ENCODE data around the gene TCF7L2. TPM values are rescaled to one million over a fixed set of nuclear protein-coding genes. Genes with fewer than 3 reads are reported as not detected.

The TCF7L2 gene
- total RNA-seq, 1 donor = 8.8 TPM

DNA sequence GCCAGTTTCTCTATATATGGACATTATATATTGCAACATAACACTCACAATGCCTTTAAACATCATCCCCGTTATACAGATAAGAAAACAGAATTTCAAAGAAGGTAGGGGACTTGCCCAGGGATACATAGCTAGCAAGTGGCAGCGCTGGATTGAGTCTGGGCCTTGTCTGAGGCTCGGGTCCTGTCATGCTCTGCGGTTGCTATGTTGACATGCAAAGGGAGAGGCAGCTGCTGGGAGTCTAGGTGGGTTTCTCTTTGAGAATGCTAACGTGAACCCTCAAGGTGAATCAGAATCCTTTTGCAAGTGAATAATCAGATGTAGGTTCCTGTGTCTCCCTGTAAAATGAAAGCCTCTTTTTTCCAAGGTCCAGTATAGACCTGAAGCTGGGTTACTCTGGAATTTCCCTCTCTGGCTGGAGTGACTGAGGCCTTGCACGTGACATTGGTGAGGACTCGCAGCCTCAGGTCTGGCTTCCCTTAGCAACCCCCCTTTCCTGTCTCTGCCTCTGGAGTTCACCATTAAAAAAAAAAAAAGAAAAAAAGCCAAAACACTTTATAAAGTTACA lies 38.9 kb downstream of the TCF7L2 start:
- no peak for TF ChIP-seq CTCF (IDR thresholded peaks at IDR 0.05; ENCODE audit: insufficient read depth, low read length)

GRCh38 chr10:112989826-112990225 lies 39.8 kb downstream of the TCF7L2 start:
- H3K4me3 ChIP-seq (ENCODE audit: low read depth, low read length) = no peak overlapping the region
- DNase-seq (ENCODE audit: low read depth) = no peak
- no peak for TF ChIP-seq CTCF (IDR thresholded peaks at IDR 0.05; ENCODE audit: insufficient read depth, low read length)

More for the DNA sequence above, 38.9 kb downstream of the TCF7L2 start:
- DNase-seq (ENCODE audit: low read depth) = no peak
- H3K4me3 ChIP-seq (ENCODE audit: low read depth, low read length) = no peak overlapping the region

- no peak overlapping the region for H3K4me3 ChIP-seq (ENCODE audit: low read depth, low read length)
- no peak for TF ChIP-seq CTCF (IDR thresholded peaks at IDR 0.05; ENCODE audit: insufficient read depth, low read length)
- no peak for DNase-seq (ENCODE audit: low read depth)
Measured at GRCh38 chr10:112990271-112990670, 40.2 kb downstream of the TCF7L2 start.

DNA sequence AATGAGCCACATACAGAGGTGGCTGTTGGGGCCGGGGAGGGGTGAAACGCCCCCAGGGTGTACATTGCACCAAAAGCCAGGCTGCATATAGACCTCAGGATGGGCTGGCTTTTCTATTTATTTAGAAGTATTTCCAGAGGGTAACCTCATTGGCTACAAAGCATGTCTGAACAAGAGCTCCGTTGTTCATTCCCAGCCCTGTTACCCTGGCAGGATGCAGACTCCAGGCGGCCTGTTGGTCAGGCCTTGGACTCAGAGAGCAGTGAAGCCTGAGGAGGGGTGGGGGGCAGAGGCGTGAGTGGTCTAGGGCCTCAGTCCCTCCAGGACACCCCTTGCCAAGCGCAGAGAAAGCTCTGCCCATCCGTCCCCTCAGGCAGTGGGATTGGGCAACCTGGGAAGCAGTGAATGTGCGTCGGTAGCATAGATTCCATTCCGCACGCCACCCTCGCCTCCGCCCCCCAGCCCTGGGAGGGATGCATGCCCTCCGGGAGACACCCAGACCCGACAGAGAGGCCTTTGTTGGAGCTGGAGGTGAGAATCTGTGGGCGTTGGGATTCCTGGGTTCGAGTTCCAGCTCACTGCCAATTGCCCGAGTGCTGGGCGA lies 41.9 kb downstream of the TCF7L2 start:
- no peak for DNase-seq (ENCODE audit: low read depth)
- no peak overlapping the region for H3K4me3 ChIP-seq (ENCODE audit: low read depth, low read length)
- TF ChIP-seq CTCF (IDR thresholded peaks at IDR 0.05; ENCODE audit: insufficient read depth, low read length) = no peak

DNA sequence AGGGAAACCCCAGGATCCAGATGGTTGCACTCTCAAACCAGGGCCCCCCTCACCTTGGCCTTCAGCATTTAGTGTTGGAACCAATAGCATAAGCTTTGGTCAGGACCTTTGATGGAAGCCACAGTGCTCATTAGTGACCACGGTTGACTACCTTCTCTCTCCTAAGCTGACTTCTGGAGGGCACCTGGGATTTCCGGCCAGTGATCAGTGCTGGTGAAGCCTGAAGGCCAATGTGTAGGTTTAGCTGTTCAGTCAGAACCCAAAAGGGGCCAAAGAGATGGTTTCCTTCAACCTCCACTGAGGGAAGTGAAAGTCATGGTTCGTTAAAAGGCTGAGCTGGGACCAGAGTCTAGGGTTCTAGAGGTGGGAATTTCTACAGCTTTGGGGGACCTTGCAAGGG lies 46.4 kb downstream of the TCF7L2 start:
- no peak for DNase-seq (ENCODE audit: low read depth)
- TF ChIP-seq CTCF (IDR thresholded peaks at IDR 0.05; ENCODE audit: insufficient read depth, low read length) = no peak
- H3K4me3 ChIP-seq (ENCODE audit: low read depth, low read length) = no peak overlapping the region

DNA sequence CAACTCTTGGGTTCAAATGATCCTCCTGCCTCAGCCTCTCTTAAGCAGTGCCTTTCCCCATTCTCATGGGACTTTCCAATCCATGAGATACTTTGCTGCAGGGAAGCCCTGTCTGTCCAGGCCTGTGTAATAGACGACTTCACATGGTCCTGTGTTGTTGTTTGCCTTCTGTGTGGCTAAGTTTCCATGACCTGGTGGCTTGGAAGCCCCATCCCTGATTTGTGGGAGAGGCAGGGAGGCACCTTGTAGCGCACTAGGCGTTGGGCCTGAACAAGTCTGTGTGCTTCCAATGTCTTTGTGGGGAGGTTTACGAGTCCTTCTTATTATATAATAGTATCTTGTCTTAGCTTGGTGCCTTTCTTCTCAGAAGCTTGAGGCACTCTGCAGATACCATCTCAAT lies 49.1 kb downstream of the TCF7L2 start:
- no peak for TF ChIP-seq CTCF (IDR thresholded peaks at IDR 0.05; ENCODE audit: insufficient read depth, low read length)
- DNase-seq (ENCODE audit: low read depth) = no peak
- H3K4me3 ChIP-seq (ENCODE audit: low read depth, low read length) = no peak overlapping the region

GRCh38 chr10:113000442-113000841 lies 50.4 kb downstream of the TCF7L2 start:
- TF ChIP-seq CTCF (IDR thresholded peaks at IDR 0.05; ENCODE audit: insufficient read depth, low read length) = no peak
- no peak overlapping the region for H3K4me3 ChIP-seq (ENCODE audit: low read depth, low read length)
- no peak for DNase-seq (ENCODE audit: low read depth)

Data from fibroblast of the aortic adventitia (primary cell).